ENCODE data around the gene HAO2.
"Not testable (repeated sequence)": the region's sequence is repeated elsewhere in the genome, so short reads cannot be mapped to it uniquely, and the experiment has no call there.

The HAO2 gene

DNA sequence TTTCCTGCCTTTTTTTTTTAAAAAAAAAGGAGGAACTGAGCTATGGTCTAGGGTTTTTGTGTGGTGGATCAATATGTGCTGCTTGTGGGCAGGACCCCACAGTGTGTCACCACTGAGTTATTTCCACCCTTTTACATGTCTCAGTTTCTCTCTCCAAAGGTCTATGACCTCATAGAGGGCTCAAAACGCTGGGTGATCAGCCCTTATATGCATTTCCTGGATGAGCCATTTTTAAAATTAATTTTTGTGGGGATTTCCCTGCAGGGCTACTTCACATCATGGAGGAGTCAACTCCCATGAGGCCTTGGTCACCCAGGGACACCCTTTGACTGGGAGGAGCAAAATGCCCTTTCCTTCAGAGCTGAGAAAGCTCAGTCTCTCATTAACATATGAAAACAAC lies 20.7 kb upstream of the HAO2 start:
- FAIRE-seq, result no peak

DNA sequence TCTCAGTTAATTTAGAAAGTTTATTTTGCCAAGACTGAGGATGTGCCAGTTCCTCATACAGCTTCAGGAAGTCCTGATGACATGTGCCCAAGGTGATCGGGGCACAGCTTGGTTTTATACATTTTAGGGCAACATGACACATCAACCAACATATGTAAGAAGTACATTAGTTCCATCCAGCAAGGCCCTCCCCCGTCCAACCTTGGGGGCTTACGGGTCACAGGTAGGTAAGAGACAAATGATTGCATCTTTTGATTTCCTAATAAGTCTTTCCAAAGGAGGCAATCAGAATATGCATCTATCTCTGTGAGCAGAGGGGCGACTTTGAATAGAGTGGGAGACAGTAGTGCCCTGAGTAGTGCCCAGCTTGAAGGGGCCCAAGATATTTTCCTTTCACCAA lies 19.6 kb upstream of the HAO2 start:
- no peak for FAIRE-seq

DNA sequence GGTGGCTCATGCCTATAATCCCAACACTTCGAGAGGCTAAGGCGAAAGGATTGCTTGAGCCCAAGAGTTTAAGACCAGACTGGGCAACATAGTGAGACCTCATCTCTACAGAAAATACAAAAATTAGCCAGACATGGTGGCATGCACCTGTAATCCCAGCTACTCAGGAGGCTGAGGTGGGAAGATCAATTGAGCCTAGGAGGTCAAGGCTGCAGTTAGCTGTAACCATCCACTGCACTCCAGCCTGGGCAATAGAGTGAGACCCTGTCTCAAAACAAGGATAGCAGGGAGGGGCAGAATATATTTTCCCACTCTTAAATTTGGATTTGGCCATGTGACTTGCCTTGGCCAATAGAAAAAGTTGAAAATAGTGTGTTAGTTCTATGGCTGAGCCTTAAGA lies 17.7 kb upstream of the HAO2 start:
- FAIRE-seq, result not testable (repeated sequence)

DNA sequence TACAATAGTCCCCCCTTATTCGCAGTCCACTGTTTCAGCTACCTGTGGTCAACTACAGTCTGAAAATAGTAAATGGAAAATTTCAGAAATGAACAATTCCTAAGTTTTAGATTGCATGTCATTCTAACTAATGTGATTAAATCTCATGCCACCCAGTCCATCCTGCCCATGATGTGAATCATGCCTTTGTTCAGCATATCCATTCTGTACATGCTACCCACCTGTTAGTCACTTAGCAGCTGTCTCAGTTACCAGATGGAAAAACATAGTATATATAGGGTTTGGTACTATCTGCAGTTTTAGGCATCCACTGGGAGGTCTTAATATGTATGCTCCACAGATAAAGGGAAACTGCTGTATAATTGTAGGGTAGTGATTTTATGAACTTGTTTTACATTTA lies 16.6 kb upstream of the HAO2 start:
- FAIRE-seq, result no peak

DNA sequence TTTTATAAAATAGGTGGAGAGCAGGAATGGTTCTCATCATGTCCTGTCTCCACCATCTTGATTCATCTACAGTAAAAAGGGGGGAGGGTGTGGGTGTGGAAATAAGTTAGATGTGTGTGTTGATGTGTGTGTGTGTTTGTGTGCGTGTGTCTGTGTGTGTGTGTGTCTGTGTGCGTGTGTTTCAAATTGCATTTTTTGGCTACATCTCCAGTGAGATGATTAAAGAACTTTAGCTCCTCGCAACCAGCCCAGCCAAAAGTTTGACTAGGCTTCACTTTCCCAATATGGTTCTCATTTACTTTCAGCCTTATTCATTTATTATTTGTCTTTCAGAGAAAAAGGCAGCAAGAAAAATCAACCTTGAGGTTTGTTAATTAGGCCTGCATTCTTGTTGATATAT lies 14.7 kb upstream of the HAO2 start:
- no peak for FAIRE-seq

DNA sequence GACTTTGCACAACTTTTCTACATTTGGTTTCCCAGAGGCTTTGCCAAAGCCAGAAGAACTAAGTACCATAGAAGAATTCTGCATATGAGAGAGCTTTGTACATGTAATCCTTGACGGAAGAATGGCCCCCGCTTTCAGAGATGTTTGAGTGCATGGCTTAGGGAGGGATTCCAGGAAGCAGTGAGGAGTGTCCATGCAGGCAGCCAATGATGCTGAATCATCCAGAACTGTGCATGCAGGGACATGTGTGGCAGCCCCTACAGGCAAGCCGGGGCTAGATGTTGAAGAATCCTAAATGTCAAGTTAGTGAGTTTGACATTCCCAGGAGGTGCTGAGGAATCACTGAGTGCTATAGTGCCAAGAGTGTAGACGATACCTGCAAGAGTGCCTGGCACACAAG lies 9.9 kb upstream of the HAO2 start:
- no peak for FAIRE-seq

DNA sequence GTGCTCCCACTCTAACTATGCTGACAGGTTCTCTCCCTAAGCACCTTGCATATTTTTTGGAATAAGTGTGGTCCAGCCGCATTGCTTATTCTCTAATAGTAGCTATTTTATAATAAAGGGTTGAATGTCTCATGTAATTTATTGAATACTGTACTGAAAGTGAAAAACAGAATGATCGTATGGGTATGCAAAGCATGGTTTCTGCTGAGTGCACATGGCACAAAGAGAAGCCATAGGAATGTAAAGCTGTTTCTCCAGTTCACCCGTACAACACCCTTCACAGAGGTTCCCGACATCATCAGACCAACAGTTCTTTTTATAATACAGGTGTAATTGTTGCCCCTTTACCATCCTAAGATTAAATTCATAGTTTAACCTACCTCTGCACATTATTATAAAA lies 8.9 kb upstream of the HAO2 start:
- no peak for FAIRE-seq

DNA sequence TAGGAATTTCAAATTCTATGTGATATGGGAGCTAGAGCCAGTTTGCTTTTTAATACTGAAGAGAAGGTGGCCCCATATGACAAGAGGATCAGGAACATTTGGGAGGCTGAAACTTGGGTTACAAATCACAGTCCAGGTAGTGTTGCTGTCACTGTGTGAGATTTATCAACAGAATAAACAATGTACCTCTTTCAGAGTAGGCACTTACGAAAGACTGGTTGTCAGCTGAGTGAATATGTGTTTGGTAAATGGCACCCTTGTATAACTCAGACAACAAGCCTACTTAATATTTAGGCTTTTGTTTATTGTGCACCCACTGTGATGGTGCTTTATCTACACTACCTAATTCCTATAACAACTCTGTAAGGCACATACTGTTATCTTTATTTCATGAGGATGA lies 7.4 kb upstream of the HAO2 start:
- no peak for FAIRE-seq

DNA sequence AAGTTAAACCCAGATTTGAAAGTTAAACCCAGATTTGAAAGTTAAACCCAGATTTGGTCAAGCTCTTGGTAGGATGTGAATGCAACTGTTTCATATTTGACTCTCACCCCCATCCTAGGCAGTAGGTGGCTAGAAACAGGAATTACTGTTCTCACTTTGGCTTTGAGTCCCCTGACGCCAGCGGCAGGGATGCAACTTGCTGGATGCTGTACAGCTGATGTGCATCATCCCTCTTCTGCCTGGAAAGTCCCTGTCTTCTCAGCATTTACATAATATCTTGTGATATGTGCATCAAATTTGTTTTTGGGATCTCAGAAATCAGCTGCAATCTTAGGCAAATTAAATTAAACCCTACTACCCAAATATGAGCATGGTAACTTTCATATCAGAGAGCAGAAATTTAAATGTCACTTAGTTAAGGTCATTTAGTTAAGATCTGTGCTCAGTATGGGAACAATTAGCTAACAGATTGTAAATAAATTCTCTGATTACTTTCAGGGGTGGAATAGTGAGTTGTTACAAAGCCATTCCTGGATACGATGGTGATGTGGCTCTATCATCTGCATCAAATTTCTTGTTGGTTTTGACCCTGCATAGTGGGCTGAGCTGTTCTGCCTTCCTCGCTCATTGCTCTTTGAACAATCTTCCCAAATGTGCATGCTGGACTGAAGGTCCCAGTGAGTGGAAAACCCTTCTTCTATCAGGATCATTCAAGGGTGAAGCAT lies 6.8 kb upstream of the HAO2 start:
- FAIRE-seq, result no peak

DNA sequence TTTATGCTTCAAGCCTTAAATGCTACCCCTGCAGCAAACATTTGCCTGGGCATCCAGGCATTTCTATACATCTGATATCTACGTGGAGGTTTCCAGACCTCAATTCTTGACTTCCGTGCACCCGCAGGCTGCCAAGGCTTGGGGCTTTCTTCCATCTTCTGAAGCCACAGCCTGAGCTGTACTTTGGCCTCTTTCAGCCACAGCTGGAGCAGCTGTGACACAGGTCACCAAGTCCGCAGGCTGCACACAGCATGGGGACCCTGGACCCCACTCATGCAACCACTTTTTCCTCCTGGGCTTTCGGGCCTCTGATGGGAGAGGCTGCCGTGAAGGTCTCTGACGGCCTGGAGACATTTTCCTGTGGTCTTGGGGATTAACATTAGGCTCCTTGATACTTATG lies 5.4 kb upstream of the HAO2 start:
- FAIRE-seq, result no peak

DNA sequence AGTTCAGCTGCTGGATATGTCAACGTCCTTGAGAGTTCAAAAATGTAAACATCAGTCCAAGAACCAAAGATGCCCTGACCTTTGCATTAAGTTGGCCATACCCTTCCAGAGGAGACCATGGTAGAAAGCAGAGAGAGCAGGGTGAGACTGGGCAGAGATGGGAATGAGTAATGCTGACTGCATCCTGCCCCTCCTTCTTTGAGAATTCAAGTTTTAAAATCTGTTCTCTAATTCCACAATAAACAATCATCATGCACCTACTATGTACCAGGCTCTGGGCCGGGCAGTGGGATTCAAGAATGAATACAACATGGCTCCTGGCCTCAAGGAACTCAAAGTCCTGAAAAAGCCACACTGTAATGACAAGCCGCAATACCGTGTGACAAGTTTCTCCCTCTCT lies 3.9 kb upstream of the HAO2 start:
- FAIRE-seq, result no peak

DNA sequence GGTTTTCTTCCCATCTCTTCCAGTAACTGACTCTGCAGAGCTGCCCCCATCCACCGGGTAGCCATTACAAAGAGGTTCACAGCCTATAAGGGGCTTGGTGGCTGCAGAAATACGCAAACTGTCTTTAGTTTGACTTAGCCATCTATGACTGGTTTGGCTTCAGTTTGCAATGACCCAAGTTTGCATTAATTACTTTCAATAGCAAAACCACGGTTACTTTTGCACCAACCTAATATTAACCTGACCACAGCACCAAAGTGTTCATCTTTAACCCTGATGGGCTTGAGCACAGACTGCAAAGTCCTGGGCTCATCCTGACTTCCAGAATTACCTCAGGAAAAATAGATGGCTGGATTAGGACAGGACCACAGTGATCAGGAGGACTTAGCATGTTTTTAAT lies 2.2 kb upstream of the HAO2 start:
- FAIRE-seq, result no peak

DNA sequence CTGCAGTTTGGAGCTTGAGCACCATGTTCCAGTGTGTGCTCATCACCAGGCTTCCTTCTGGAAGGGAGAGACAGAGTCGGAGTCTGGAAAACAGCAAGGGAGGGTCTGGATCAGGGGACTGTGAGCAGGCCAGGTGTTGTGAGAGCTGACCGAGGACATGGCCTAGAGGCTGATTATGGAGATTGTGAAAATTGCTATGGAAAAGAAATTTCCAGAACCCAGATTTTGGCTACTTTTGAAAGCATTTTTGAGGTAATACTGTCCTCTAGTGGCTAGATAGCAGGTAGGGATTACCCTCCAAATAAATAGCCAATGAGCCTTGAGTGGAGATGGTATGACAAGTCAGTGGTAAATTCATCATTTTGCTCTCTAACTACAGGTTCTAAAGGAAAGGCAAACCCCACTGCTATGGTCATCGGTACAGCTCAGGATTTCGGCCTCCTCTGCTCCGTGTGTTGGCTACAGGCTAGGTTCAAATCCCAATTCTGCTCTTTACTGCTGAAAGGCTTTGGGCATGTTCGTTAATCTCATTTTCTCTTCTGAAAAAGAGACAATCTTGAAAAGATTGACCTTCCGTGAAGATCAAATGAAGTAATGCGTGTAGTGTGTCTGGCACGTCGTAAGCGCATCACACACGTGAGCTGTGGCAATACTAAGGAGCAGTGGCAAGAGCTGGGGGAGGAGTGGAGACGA lies 1.0 kb upstream of the HAO2 start:
- FAIRE-seq, result no peak

DNA sequence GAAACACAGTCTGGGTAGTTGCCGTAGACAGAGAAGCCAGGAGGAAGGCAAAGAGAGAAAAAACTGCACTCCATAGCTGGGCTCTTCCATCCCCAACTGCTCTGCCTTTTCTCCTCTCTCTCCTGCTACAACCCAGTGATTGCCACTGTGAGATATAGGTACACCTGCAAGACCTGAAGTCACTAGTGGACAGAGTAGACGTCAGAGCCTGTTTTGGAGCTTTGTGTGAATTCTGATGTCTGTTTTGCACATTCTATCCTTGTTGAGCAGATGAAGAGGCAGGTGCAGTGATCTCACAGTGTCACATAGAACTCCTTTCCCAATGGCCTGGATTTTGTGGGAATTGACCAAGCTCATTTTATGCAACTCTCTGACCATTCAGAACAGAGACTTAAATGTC lies 2.2 kb downstream of the HAO2 start:
- no peak for FAIRE-seq

DNA sequence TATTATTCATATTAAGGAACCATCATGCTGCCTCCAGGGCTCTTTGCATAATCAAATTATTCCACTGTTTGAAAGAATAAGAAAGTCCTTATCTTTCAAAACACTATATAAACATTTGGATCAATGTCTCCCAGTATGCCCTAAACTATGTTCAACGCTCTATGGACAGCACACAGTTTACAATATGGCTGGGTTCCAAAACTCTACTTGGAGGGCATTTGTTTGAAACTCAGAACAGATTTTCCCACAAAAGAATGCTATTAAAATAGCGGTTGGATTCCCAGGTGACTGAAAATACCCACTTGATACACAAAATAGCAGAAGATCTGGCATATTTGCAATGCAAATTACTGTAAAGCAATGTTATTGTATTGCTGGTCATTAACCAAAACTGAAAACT lies 3.2 kb downstream of the HAO2 start:
- no peak for FAIRE-seq

DNA sequence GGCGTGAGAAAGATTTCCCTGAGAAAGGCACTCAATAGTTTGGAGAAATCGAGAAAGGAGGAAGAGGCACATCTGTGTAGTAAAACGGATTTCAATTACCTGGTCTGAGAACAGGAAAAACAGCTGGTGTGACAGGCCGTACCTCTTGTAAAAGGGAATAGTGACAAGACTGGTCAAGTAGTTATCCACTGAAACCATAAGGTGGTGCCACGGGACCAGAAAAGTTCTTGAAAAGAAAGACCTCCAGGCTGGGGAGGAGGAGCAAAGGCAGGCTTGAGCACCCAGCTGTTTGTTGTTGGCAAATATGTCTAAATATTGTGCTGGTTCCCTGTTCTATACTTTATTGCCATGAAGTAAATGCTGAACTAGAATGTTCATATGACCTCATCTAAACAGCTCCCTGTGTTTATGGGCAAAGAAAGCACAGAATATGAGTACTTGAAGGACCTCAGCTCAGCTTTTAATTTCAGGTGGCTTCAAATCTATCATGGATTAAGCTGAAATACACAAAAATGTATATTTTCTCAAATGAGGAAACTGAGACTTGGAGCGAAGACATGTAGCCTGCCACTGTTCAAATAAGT lies 4.0 kb downstream of the HAO2 start:
- FAIRE-seq, result no peak

DNA sequence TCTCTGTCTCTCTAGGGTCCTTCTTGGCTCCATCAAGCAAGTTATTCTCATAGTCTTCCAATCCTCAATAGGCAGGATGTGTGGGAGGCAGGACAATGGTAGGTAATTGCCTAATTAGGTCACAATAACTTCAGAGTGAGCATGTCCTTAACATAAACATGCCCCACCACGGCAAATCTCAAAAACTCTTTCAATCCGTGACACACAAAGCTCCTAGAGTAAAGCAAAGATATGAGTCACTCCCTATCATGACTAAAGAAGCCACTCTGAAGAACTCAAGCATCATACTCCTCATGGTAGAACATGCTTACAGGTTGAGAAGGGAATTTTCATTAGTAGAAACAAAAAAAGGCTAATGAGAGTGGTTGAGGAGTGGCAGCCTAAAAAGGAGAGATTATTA lies 4.9 kb downstream of the HAO2 start:
- no peak for FAIRE-seq

DNA sequence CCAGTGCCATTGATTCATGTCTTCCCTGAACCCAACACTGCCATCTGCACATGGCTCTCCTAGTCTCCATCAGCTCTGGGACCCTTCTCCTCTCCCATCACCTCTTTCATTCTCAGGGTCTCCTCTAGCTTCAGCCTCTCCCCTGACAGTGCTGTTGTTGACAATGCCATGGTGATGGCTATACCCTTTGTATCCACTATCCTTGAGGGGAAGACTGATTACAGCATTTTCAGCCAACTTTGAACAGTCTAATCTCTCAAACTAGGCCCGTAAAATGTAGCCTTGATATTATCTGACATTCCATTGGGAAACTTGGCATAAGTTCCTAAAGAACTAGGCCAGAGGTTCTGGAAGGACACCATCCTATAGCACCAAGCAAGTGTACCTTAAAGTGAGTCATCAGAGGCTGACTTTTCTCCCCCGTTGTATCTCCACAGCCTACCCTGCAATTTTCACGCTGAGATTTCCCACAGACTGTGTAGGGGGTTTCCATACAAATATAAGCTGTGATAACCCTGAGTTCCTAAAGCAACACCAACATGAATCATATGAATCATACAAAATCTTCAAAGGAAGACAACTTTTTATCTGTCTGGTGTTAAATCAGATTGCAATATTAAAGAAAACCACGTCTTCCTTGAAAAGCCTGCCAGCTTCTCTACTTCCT lies 5.8 kb downstream of the HAO2 start:
- no peak for FAIRE-seq

DNA sequence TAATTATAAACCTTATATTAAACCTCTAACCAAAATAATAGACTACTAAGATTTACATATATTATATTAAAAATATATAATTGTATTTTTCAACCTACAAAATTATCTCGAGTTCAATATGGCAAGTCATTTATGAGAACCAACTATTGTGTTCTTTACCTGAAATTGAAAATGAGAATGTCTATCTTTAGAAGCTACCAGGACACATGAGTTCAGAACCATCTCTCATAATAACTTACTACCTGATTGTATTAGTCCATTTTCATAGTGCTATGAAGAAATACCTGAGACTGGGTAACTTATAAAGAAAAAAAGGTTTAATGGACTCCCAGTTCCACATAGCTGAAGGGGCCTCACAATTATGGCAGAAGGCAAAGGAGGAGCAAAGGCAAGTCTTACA lies 6.8 kb downstream of the HAO2 start:
- no peak for FAIRE-seq

DNA sequence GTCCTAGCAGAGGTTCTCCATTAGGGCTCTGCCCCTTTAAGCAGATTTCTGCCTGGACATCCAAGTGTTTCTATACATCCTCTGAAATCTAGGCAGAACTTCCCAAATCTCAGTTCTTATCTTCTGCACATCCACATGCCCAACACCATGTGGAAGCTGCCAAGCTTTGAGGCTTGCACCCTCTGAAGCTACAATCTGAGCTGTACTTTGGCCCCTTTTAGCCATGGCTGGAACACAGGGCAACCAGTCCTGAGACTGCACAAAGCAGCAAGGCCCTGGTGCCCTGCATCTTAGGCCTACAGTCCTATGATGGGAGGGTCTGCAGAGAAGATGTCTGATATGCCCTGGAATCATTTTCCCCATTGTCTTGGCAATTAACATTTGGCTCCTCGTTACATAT lies 8.0 kb downstream of the HAO2 start:
- no peak for FAIRE-seq

DNA sequence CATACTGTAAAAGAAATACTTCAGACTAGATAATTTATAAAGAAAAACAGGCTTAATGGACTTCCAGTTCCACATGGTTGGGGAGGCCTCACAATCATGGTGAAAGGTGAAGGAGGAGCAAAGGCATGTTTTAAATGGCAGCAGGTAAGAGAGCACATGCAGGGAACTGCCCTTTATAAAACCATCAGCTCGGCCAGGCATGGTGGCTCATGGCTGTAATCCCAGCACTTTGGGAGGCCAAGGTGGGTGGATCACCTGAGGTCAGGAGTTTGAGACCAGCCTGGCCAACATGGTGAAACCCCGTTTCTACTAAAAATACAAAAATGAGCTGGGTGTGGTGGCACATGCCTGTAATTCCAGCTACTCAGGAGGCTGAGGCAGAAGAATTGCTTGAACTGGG lies 9.0 kb downstream of the HAO2 start:
- not testable (repeated sequence) for FAIRE-seq

DNA sequence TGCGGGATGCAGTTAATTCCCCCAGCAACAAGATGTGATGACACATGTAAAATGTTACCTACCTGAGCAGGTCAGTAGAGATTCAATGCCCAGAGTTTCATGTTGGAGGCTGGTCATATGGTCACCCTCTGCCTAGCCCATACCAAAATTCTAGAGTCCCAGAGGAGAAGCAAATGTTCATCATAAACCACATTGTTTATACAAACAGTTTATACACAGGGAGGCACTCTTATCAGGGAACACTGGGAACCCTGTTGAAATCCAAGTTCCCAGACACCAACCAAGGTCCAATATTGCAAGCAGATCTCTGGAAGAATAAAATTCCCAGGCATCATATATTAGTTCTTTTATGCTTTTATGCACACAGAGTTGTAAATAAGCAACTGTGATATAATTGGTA lies 10.5 kb downstream of the HAO2 start:
- no peak for FAIRE-seq

DNA sequence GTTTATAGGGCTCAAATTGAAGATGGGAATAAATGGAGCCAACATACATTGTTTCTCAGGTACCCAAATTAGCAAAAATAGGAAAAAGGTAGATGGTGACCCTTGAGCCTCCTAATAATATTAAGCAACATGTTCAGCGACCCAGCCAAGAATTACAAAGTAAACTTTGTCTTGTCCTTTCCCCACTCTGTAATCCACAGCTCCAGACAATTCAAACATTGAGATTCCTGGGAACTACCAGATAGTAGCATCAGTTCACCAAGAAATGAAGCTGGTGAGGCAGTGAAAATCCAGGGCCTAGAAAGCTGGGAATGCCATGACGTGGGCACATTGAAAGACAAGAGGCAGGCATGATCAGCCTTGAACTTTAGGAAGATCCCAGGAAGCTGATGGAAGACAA lies 11.7 kb downstream of the HAO2 start:
- FAIRE-seq, result no peak

All from colon (tissue), 2 donors.